IMR-90 (cell line): ENCODE results near the gene TANGO6.

Source experiments
- CTCF ChIP-seq: conservative IDR thresholded peaks from 2 replicates; pipeline ENCODE4 v1.5.1; 2012; ENCODE audit warnings: mild to moderate bottlenecking, low read depth, low read length, improper control_type of control experiment
- MAFK ChIP-seq: IDR thresholded peaks from 2 replicates; pipeline ENCODE4 v1.6.1; 2012; ENCODE audit warnings: low read depth, low read length, improper control_type of control experiment
- MXI1 ChIP-seq: IDR thresholded peaks from 2 replicates; pipeline ENCODE4 v1.6.1; 2012; ENCODE audit warnings: low read depth, mild to moderate bottlenecking, low read length, moderate library complexity, borderline replicate concordance
- POLR2A ChIP-seq: IDR thresholded peaks from 2 replicates; pipeline ENCODE4 v1.6.1; 2012; ENCODE audit warnings: mild to moderate bottlenecking, low read depth, low read length
- RAD21 ChIP-seq: IDR thresholded peaks from 2 replicates; pipeline ENCODE4 v1.6.1; 2012; ENCODE audit warnings: low read length, improper control_type of control experiment
- RCOR1 ChIP-seq: IDR thresholded peaks from 2 replicates; pipeline ENCODE4 v1.6.1; 2012; ENCODE audit warnings: mild to moderate bottlenecking, low read length, improper control_type of control experiment; ENCODE audit not compliant: insufficient replicate concordance
- SMC3 ChIP-seq: fragments of 150-350 bp; IDR thresholded peaks from 2 replicates; pipeline ENCODE4 v1.6.1; 2016; ENCODE audit warnings: low read depth, mild to moderate bottlenecking, antibody characterized with exemption, low read length, moderate library complexity
- USF2 ChIP-seq: fragments of 150-350 bp; IDR thresholded peaks from 2 replicates; pipeline ENCODE4 v1.6.1; 2017; ENCODE audit warnings: mild to moderate bottlenecking, antibody characterized with exemption, low read length, low read depth

DNA sequence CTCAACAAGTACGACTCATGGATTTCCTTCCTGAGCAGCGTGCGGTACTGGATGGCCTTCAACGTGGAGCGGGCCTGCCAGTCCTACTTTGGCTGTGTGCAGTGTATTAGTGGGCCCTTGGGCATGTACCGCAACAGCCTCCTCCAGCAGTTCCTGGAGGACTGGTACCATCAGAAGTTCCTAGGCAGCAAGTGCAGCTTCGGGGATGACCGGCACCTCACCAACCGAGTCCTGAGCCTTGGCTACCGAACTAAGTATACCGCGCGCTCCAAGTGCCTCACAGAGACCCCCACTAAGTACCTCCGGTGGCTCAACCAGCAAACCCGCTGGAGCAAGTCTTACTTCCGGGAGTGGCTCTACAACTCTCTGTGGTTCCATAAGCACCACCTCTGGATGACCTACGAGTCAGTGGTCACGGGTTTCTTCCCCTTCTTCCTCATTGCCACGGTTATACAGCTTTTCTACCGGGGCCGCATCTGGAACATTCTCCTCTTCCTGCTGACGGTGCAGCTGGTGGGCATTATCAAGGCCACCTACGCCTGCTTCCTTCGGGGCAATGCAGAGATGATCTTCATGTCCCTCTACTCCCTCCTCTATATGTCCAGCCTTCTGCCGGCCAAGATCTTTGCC, 271.1 kb downstream of the TANGO6 start:
- TF ChIP-seq CTCF (no peak), RAD21 (no peak), USF2 (no peak), SMC3 (no peak), RCOR1 (no peak), POLR2A (no peak), MXI1 (no peak), MAFK (no peak)
